Measurements from ENCODE around the gene RNF39. TPM values are rescaled to one million over a fixed set of nuclear protein-coding genes. Genes with fewer than 3 reads are reported as not detected.

The RNF39 gene
- total and polyA plus RNA-seq, 2 of the 4 experiments (the other 2 are of a cell fraction) = not detected

GRCh38 chr6:30053682-30054081 lies 21.9 kb downstream of the RNF39 start:
- Histone ChIP-seq H2AK9ac (replicated peaks; ENCODE audit: low read depth, low read length, poor library complexity) (no peak overlapping the region), H3K27ac (ENCODE audit: insufficient read depth, low read length) (no peak overlapping the region), H3K4me1 (ENCODE audit: control insufficient read depth, insufficient read depth, low read length) (no peaks in the 10 kb centered on the region), H3K14ac (replicated peaks; ENCODE audit: low read depth, low read length) (no peak overlapping the region), H3K4me2 (ENCODE audit: low read depth, low read length) (no peak overlapping the region), H2AK5ac (ENCODE audit: low read depth, low read length) (no peak overlapping the region), H4K5ac (ENCODE audit: low read depth, low read length) (no peak overlapping the region), H2BK120ac (ENCODE audit: low read depth, low read length) (no peak overlapping the region), H3K79me1 (ENCODE audit: low read depth in 1 of 2, low read length in 2 of 2) (no peaks in the 10 kb centered on the region), H3K4me3 (ENCODE audit: insufficient read depth, low read depth, low read length) (no peak overlapping the region), H3K27me3 (ENCODE audit: control insufficient read depth, insufficient read depth, low read length) (no peaks in the 10 kb centered on the region), H2BK20ac (ENCODE audit: low read depth, low read length) (no peak overlapping the region), H2BK5ac (ENCODE audit: low read depth, low read length, poor library complexity, severe bottlenecking) (no peak overlapping the region), H4K91ac (ENCODE audit: insufficient read depth, low read depth, low read length) (no peak overlapping the region), H3K56ac (ENCODE audit: extremely low read depth, insufficient read depth, low read length) (no peak overlapping the region), H3K23ac (ENCODE audit: low read depth, low read length) (no peak overlapping the region), H3K9me1 (ENCODE audit: insufficient read depth, low read length) (no peaks in the 10 kb centered on the region), H3K18ac (ENCODE audit: low read depth, low read length) (no peak overlapping the region), H4K20me1 (ENCODE audit: insufficient read depth, low read length) (no peaks in the 10 kb centered on the region), H3K9ac (ENCODE audit: low read depth, low read length) (no peak overlapping the region), H3K4ac (ENCODE audit: low read depth, low read length) (no peak overlapping the region), H3K36me3 (ENCODE audit: control insufficient read depth, insufficient read depth, low read length) (peaks cover 2% of the 10 kb centered on the region; the same call in 1 of the 2 replicates), H2AFZ (replicated peaks; ENCODE audit: low read length, poor library complexity) (no peak overlapping the region), H3K9me3 (ENCODE audit: control insufficient read depth, insufficient read depth, low read length) (no peaks in the 10 kb centered on the region), H4K8ac (ENCODE audit: low read depth in 2 of 2, low read length in 2 of 2) (no peak overlapping the region), H2BK15ac (ENCODE audit: low read depth, low read length) (no peak overlapping the region)
- no peak for ATAC-seq (ENCODE audit: low read depth)
- intact Hi-C loops (cut with micrococcal nuclease) = no loop called here
- TF ChIP-seq CEBPB (IDR thresholded peaks at IDR 0.05; ENCODE audit: low read depth, low read length) (no peak), BHLHE40 (IDR thresholded peaks at IDR 0.05; ENCODE audit: low read depth, low read length) (no peak), SMC3 (IDR thresholded peaks at IDR 0.05; ENCODE audit: low read depth, low read length) (no peak), RAD21 (IDR thresholded peaks at IDR 0.05; ENCODE audit: low read length) (no peak), POLR2A (IDR thresholded peaks at IDR 0.05; ENCODE audit: low read depth, low read length) (no peak), CTCF (conservative IDR thresholded peaks at IDR 0.05; ENCODE audit: low read depth, low read length) (no peak), MXI1 (IDR thresholded peaks at IDR 0.05; ENCODE audit: borderline replicate concordance, low read depth, low read length) (no peak), MAFK (IDR thresholded peaks at IDR 0.05; ENCODE audit: low read depth, low read length) (no peak), FOS (IDR thresholded peaks at IDR 0.05; ENCODE audit: low read depth, low read length) (no peak), NFE2L2 (IDR thresholded peaks at IDR 0.05; ENCODE audit: low read depth, low read length) (no peak)
- TF ChIP-seq, protein P1, sequence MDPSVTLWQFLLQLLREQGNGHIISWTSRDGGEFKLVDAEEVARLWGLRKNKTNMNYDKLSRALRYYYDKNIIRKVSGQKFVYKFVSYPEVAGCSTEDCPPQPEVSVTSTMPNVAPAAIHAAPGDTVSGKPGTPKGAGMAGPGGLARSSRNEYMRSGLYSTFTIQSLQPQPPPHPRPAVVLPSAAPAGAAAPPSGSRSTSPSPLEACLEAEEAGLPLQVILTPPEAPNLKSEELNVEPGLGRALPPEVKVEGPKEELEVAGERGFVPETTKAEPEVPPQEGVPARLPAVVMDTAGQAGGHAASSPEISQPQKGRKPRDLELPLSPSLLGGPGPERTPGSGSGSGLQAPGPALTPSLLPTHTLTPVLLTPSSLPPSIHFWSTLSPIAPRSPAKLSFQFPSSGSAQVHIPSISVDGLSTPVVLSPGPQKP (IDR thresholded peaks at IDR 0.05; ENCODE audit: borderline replicate concordance, low read depth, low read length) = no peak
- TF ChIP-seq, protein P2, sequence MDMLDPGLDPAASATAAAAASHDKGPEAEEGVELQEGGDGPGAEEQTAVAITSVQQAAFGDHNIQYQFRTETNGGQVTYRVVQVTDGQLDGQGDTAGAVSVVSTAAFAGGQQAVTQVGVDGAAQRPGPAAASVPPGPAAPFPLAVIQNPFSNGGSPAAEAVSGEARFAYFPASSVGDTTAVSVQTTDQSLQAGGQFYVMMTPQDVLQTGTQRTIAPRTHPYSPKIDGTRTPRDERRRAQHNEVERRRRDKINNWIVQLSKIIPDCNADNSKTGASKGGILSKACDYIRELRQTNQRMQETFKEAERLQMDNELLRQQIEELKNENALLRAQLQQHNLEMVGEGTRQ (IDR thresholded peaks at IDR 0.05; ENCODE audit: low read depth, low read length) = no peak
- CTCF ChIA-PET = no interaction called here
- whole genome bisulfite sequencing, 2 experiments (ENCODE audit: extremely low coverage in 2 of 2, insufficient read length in 1 of 2) = no CpG with 5 or more reads among the region's 3 CpGs
- BruUV-seq (replicated peaks) = no TSS peak
- POLR2A ChIA-PET (ENCODE audit: unreplicated experiment) = no interaction called here
- dilution Hi-C loops (cut with HindIII; ENCODE audit: low sequenced_read_pairs, unreplicated experiment) = no loop called here
- in situ Hi-C loops (cut with MboI; ENCODE audit: low sequenced_read_pairs) = no loop called here
- DNase-seq = no peak
